HG03521 (cell line): ENCODE measurements around the gene AGPAT2.

Experiments used
- ATAC-seq: cut with Tn5 transposase; IDR thresholded peaks from one replicate; pipeline ENCODE4 v1.9.1; 2021; ENCODE audit warnings: mild to moderate bottlenecking, moderate library complexity; ENCODE audit not compliant: unreplicated experiment

AGPAT2 gene

GRCh38 chr9:136629001-136629878 is 58.0 kb downstream of the AGPAT2 start:
- no peak for ATAC-seq

GRCh38 chr9:136628268-136628667 is 59.0 kb downstream of the AGPAT2 start:
- no peak for ATAC-seq

GRCh38 chr9:136627703-136628102 is 59.6 kb downstream of the AGPAT2 start:
- ATAC-seq: no peak

DNA sequence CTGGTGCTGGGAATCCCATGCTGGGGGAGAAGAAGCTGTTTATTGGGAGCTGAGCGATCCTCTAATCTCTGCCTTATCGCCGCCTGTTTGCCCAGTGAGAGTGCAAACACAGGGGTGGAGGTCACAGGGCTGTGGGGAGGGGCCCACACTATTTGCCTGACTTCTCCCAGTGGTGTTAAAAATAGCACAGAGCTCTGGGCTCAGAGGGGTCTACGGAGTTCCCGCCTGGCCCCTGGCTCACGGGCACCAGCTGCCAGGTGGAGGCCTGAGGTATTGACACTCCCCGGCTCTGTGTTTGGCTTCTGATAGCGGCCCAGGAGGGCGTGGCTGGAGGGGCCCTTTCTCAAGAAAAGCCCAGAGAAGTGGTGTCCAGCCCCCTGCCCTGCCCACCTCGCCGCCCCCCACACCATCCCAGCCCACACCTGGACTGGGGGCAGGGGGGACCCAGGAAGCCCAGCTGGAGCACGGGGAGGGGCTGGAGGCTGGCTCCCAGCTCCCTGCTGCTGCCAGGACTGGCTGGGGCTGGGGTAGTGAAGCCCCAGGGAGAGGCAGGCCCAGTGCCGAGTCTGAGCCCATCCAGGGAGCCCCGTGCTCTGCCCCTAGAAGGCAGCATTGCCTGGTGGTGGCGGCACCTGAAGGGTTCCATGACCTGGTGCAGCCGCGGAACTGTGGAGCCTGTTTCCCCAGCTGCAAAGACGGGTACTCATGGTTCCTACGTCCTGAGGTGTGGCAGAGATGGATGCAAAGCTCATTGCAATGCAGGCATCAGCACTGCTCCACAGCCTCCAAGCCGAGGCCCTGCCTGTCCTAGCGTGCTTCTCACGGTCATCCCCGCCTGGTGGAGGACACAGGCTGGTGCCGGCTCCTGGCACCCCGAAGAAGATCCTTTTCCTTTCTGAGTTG is 60.3 kb downstream of the AGPAT2 start:
- no peak for ATAC-seq

DNA sequence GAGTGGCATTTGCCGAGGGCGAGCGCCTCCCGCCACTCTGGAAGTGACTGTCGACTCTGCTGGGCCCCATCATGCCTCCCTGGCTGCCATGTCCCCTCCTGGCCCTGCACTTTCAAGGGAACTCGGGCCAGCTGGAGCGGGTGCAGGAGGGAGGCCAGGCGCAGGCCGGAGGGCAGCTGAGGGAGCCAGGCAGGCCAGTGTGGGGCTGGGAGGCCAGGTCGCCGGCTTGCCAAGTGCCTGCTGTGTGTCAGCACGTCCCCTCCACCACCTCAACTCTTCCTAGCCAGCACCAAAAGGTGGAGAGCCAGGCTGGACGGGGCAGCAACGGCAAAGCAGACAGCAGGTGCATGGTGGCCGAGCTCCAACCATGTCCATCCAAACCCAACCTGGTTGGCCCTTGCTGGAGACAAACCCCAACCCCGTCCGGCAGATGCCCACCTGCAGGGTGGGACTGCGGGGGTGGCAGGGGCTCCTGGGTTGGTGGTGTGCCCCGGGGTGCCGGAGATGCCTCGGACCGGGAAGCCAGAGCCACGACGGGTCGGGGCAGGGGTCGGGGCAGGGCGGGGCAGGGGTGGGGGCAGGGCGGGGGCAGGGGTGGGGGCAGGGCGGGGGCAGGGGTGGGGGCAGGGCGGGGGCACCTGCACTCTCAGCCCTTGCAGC is 61.1 kb downstream of the AGPAT2 start:
- ATAC-seq: no peak

DNA sequence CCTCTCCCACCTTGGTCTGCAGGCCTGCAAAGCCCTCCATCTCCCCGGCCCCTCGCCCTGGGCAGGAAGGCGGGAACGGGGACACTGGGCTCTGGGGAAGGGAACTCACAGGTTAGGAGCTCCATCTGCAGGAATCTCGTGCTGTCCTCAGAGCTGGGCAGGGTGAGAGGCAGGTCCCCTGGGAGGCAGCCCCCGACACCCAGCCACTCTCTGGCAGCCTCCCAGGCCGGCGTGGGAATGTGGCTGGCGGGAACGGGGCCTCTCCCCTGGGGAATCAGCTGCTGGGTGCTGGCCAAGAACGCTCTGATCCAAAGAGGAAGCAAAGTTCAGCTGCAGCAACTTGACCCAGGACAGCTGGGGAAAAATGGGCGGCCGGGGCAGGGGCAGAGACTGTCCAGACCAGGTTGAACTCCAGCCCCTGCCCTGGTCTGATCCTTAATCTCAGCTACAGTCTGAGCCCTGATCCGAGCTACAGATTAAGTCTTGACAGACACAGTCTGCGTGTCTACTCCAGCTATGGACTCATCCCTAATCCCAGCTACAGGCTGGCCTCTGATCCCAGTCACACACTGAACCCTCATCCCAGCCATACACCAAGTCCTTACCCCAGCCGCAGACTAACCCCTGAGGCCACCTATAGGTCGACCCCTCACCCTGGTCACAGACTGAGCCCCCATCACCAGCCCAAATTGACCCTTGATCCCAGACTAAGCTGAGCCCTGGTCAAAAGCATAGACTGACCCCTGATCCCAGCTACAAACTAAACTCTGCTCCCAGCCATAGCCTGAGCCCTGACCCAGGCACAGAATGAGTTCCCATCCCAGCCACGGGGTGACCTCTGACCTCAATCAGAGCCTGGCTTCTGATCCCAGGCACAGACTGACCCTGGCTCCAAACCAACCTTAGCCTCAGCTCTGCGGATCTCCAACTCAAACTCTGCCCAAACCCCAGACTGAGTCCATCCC is 61.9 kb downstream of the AGPAT2 start:
- ATAC-seq: no peak

GRCh38 chr9:136624184-136624951 is 62.9 kb downstream of the AGPAT2 start:
- ATAC-seq: no peak

- no peak for ATAC-seq
Measured at GRCh38 chr9:136623842-136624183, 63.4 kb downstream of the AGPAT2 start.
